ENCODE results near the gene PHLDB2.

DNA sequence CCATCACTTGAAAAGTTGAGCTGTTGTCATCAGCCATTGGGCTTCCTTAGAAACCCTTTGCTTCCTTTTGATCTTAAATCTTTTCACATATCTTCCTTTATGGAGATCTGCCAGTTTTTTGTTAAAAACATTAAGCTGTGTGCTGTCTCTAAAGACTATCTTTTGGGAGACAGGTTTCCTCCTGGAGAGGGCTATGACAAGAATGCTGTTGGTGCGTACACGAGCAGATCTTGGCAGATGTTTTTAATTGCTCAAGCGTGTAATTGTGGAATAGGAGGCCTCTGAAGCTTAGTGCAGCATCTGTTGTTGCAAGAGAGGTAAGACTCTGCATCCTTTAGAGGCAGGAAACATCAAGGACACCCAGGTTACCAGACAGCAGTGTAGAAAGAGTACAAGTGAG is 56.8 kb downstream of the PHLDB2 start:
- TF ChIP-seq, protein P1, sequence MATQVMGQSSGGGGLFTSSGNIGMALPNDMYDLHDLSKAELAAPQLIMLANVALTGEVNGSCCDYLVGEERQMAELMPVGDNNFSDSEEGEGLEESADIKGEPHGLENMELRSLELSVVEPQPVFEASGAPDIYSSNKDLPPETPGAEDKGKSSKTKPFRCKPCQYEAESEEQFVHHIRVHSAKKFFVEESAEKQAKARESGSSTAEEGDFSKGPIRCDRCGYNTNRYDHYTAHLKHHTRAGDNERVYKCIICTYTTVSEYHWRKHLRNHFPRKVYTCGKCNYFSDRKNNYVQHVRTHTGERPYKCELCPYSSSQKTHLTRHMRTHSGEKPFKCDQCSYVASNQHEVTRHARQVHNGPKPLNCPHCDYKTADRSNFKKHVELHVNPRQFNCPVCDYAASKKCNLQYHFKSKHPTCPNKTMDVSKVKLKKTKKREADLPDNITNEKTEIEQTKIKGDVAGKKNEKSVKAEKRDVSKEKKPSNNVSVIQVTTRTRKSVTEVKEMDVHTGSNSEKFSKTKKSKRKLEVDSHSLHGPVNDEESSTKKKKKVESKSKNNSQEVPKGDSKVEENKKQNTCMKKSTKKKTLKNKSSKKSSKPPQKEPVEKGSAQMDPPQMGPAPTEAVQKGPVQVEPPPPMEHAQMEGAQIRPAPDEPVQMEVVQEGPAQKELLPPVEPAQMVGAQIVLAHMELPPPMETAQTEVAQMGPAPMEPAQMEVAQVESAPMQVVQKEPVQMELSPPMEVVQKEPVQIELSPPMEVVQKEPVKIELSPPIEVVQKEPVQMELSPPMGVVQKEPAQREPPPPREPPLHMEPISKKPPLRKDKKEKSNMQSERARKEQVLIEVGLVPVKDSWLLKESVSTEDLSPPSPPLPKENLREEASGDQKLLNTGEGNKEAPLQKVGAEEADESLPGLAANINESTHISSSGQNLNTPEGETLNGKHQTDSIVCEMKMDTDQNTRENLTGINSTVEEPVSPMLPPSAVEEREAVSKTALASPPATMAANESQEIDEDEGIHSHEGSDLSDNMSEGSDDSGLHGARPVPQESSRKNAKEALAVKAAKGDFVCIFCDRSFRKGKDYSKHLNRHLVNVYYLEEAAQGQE (IDR thresholded peaks at IDR 0.05; ENCODE audit: insufficient read depth in 1 of 2, low read depth in 2 of 2, low read length in 2 of 2), result no peak
- no peak for TF ChIP-seq TAF1 (IDR thresholded peaks at IDR 0.05; ENCODE audit: borderline replicate concordance, insufficient read depth, low read length)
